Measurements from ENCODE around the gene DLGAP1. TPM values are rescaled to one million over a fixed set of nuclear protein-coding genes. Genes with fewer than 3 reads are reported as not detected.
"Not testable (repeated sequence)": the region's sequence is repeated elsewhere in the genome, so short reads cannot be mapped to it uniquely, and the experiment has no call there.

DLGAP1 gene
- polyA plus RNA-seq, 1 experiment = 0.09 TPM

DNA sequence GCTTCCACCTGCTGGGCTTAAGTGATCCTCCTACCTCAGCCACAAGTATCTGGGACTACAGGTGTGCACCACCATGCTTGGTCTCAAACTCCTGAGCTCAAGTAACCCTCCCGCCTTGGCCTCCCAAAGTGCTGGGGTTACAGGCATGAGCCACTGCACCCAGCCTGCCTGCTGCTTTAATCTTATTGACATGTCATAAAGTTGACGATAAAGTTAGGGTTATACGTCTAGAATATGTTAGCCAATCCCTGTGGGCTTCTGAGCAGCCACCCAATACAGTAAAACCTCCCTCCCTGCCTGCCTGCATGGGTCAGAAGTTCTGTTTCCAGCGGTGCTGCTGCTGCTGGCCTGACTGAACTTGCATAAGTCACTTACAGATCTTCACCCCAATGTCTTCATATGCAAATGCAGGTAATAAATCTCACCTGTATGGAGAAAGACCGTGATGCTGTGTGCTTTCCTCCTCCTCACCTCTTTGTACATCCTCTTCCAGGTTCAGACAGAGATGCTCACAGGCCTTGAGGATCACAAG, 975.1 kb downstream of the DLGAP1 start:
- TF ChIP-seq, protein P1, sequence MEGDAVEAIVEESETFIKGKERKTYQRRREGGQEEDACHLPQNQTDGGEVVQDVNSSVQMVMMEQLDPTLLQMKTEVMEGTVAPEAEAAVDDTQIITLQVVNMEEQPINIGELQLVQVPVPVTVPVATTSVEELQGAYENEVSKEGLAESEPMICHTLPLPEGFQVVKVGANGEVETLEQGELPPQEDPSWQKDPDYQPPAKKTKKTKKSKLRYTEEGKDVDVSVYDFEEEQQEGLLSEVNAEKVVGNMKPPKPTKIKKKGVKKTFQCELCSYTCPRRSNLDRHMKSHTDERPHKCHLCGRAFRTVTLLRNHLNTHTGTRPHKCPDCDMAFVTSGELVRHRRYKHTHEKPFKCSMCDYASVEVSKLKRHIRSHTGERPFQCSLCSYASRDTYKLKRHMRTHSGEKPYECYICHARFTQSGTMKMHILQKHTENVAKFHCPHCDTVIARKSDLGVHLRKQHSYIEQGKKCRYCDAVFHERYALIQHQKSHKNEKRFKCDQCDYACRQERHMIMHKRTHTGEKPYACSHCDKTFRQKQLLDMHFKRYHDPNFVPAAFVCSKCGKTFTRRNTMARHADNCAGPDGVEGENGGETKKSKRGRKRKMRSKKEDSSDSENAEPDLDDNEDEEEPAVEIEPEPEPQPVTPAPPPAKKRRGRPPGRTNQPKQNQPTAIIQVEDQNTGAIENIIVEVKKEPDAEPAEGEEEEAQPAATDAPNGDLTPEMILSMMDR (IDR thresholded peaks at IDR 0.05; ENCODE audit: low read depth, low read length) = no peak
- POLR2A ChIA-PET = no interaction called here
- Histone ChIP-seq H3K27ac (ENCODE audit: low read depth, low read length) (no peak overlapping the region), H3K4me3 (ENCODE audit: low read depth, low read length) (no peak overlapping the region), H3K9me3 (ENCODE audit: control insufficient read depth, insufficient read depth, low read length) (no peaks in the 10 kb centered on the region), H3K27me3 (ENCODE audit: control insufficient read depth, insufficient read depth, low read length) (no peaks in the 10 kb centered on the region)
- CTCF ChIA-PET = interaction anchor here (1.5 kb wide), 1 partner anchor 14 kb away, joined by 4 read pairs; no protein-coding TSS in a partner anchor
- no peak for DNase-seq (ENCODE audit: low read depth, low spot score)

DNA sequence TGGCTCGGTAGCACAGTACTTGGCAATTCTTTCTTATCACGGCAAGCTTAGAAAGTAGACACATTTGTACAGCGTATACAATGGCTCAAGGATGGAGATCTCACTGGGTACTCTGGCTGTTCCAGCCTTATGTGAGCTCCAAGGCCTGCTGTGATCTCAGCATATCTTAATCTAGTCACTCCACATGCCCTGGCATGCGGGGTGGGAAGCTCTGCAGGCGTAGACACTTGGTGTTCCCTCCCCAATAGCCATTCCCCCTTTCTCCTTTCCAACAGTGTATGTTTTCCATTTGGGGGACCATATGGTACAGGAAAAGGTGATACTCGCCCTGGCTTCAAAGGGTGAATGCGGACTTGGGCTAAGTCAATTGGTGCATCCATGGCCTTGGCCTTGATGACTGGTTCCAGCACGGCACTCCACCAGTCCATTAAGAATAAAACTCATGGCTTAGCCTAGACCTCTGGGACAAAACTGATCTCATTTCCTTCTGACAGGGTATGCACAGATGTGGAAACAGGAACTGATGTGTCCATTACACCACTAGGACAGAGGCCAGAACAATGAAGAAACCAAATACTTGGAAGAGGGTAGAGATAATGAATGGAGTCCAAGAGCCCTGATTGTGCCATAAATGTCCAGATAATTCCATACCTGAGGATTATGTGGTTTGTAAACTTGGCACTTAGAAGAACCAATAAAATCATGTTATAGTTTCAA, 976.7 kb downstream of the DLGAP1 start:
- Histone ChIP-seq H3K9me3 (ENCODE audit: control insufficient read depth, insufficient read depth, low read length) (no peaks in the 10 kb centered on the region; the same call in 1 of the 2 replicates), H3K27ac (ENCODE audit: low read depth, low read length) (no peak overlapping the region), H3K27me3 (ENCODE audit: control insufficient read depth, insufficient read depth, low read length) (no peaks in the 10 kb centered on the region), H3K4me3 (ENCODE audit: low read depth, low read length) (no peak overlapping the region)
- no peak for DNase-seq (ENCODE audit: low read depth, low spot score)
- POLR2A ChIA-PET = no interaction called here
- TF ChIP-seq, protein P1 (IDR thresholded peaks at IDR 0.05; ENCODE audit: low read depth, low read length) = no peak
- CTCF ChIA-PET = interaction anchor here (0.7 to 1.3 kb wide), 3 partner anchors 11 to 18 kb away, joined by 3 read pairs; no protein-coding TSS in a partner anchor

DNA sequence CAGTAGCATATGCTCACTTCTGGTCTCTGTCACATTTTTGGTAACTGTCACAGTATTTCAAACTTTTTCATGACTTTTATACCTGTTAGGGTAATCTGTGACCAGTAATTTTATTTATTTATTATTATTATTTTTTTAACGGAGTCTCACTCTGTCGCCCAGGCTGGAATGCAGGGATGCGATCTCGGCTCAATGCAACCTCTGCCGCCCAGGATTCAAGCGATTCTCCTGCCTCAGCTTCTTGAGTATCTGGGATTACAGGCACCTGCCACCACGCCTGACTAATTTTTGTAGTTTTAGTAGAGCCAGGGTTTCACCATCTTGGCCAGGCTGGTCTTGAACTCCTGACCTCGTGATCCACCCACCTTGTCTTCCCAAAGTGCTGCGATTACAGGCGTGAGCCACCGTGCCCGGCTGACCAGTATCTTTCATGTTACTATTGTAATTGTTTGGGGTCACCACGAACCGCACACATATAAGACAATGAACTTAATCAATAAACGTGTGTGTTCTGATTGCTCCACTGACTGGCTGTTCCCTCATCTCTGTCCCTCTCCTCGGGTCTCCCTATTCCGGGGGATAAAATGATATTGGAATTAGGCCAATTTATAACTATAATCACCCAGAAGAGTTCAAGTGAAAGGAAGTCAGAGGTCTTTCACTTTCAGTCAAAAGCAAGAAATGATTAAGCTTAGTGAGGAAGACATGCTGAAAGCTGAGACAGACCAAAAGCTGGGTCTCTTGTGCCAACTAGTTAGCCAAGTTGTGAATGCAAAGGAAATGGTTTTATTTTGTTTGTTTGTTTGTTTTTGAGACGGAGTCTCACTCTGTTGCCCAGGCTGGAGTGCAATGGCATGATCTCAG, 982.2 kb downstream of the DLGAP1 start:
- H3K9me3 ChIP-seq (ENCODE audit: control insufficient read depth, insufficient read depth, low read length) = no peaks in the 10 kb centered on the region; the same call in 1 of the 2 replicates
- H3K27ac ChIP-seq (ENCODE audit: low read depth, low read length) = no peak overlapping the region
- TF ChIP-seq, protein P1 (IDR thresholded peaks at IDR 0.05; ENCODE audit: low read depth, low read length) = no peak
- ChIA-PET CTCF (interaction anchor here (0.6 to 1.4 kb wide), 2 partner anchors 19 to 88 kb away, joined by 3 to 4 read pairs; no protein-coding TSS in a partner anchor), POLR2A (no interaction called here)
- H3K27me3 ChIP-seq (ENCODE audit: control insufficient read depth, insufficient read depth, low read length) = no peaks in the 10 kb centered on the region
- DNase-seq (ENCODE audit: low read depth, low spot score) = no peak
- no peak overlapping the region for H3K4me3 ChIP-seq (ENCODE audit: low read depth, low read length)

DNA sequence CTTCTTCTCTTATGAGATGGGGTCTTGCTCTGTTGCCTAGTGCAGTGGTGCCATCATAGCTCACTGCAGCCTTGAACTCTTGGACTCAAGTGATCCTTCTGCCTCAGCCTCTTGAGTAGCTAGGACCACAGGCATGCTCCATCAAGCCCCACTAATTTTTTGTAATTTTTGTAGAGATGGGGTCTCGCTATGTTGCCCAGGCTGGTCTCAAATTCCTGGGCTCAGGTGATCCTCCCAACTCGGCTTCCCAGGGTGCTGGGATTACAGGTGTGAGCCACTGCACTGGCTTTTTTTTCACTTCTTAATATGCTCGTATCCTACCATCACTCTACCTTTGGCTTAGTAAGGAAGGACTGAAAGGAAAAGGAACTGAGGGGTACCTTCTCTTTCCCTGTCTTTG, 983.0 kb downstream of the DLGAP1 start:
- H3K27me3 ChIP-seq (ENCODE audit: control insufficient read depth, insufficient read depth, low read length); DNase-seq (ENCODE audit: low read depth, low spot score); H3K9me3 ChIP-seq (ENCODE audit: control insufficient read depth, insufficient read depth, low read length); H3K27ac ChIP-seq (ENCODE audit: low read depth, low read length); POLR2A ChIA-PET; H3K4me3 ChIP-seq (ENCODE audit: low read depth, low read length): not testable (repeated sequence)
- CTCF ChIA-PET = interaction anchor here (0.6 kb wide), 1 partner anchor 27 kb away, joined by 3 read pairs; no protein-coding TSS in a partner anchor

DNA sequence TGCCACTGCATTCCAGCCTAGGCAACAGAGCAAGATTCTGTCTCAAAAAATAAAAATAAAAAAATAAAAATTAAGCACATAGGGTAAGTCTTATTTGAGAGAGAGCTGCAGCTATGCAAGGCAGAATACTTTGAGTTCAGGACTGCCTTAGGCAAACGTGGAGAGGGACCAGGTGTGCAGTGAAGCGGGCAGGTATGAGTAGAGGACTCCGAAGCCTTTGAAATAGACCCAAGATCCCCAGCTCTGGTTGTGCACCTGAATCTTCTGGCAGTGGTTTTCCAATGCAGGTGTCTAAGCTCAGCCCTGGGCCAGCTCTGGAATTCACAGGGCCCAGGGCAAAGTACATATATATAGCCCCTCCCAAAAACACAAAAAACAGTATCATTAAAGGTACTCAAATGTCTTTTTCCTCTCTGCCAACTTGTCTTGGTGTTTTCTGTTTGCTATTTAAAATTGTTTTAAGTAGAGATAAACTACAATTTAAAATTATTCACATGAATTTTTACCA, 983.9 kb downstream of the DLGAP1 start:
- DNase-seq (ENCODE audit: low read depth, low spot score) = no peak
- no peaks in the 10 kb centered on the region for H3K27me3 ChIP-seq (ENCODE audit: control insufficient read depth, insufficient read depth, low read length)
- TF ChIP-seq, protein P1 (IDR thresholded peaks at IDR 0.05; ENCODE audit: low read depth, low read length) = no peak
- no peak overlapping the region for H3K27ac ChIP-seq (ENCODE audit: low read depth, low read length)
- ChIA-PET CTCF (interaction anchor here (1.3 kb wide), 1 partner anchor 11 kb away, joined by 4 read pairs; no protein-coding TSS in a partner anchor), POLR2A (interaction anchor here (0.6 to 0.8 kb wide), 2 partner anchors 16 to 167 kb away, joined by 3 to 4 read pairs; no protein-coding TSS in a partner anchor)
- no peaks in the 10 kb centered on the region; the same call in 1 of the 2 replicates for H3K9me3 ChIP-seq (ENCODE audit: control insufficient read depth, insufficient read depth, low read length)
- H3K4me3 ChIP-seq (ENCODE audit: low read depth, low read length) = no peak overlapping the region

Measured in AG04450 (cell line).